K562 (cell line): ENCODE data around the gene CEP44. TPM values are rescaled to one million over a fixed set of nuclear protein-coding genes. Genes with fewer than 3 reads are reported as not detected.

Experiments used
- polyA plus RNA-seq, 8 experiments: library from polyadenylated mRNA; depleted of rRNA in 4 of 8; stranded (reverse) in 5 of 8; unstranded in 3 of 8; fragments of >200 nt; fragmentation: Nextera tagmentation in 2 of 8; fragmentation: Illumina TruSeq in 1 of 8; extraction: Ambion mirVana in 2 of 8; extraction: Trizol in 1 of 8; gene quantifications; 2 replicates each; pipeline versions ENCODE4 v1.2.1 to v1.2.3, GENCODE V29; 2011 to 2014; ENCODE audit warnings: inconsistent platforms in 1 of 8, missing spikeins in 1 of 8
- total RNA-seq, 7 experiments: library from RNA; depleted of rRNA in 6 of 7; stranded (reverse); fragments of >200 nt in 6 of 7; fragmentation: Illumina TruSeq in 2 of 7; extraction: Trizol in 2 of 7; gene quantifications; 2 replicates each; pipeline versions ENCODE4 v1.2.1 to v1.2.3, GENCODE V29; 2011 to 2021; ENCODE audit warnings: low replicate concordance in 1 of 7

Gene CEP44
- total and polyA plus RNA-seq, 9 of the 15 experiments (the other 6 are each of a cell fraction or from before 2014, with no cell fraction given) = 19.6 to 45.0 (median 24.4) TPM

Other genes with a start within 250 kb of the CEP44 start
- gene FBXO8, start 244 bp upstream of the CEP44 start, total RNA-seq (2014; rRNA removed) = 12.6 and 14.2 TPM in 2 replicates
- gene FBXO8, start 244 bp upstream of the CEP44 start, total RNA-seq (2014; rRNA removed; fragmentation: Illumina TruSeq; extraction: Trizol) = 15.7 and 23.8 TPM in 2 replicates
- 11.5 and 12.9 TPM in 2 replicates for gene FBXO8, start 244 bp upstream of the CEP44 start, total RNA-seq (2015; rRNA removed; fragmentation: Illumina TruSeq; extraction: Trizol)
- gene FBXO8, start 244 bp upstream of the CEP44 start, total RNA-seq (2021) = 14.8 and 16.5 TPM in 2 replicates
- 22.8 and 27.1 TPM in 2 replicates for gene FBXO8, start 244 bp upstream of the CEP44 start, polyA plus RNA-seq (2011; rRNA removed)
- 12.8 and 13.5 TPM in 2 replicates for gene FBXO8, start 244 bp upstream of the CEP44 start, polyA plus RNA-seq (2014; fragmentation: Illumina TruSeq; extraction: Trizol)
- 10 to 100 TPM; 24.3 to 24.4 TPM for gene FBXO8, start 244 bp upstream of the CEP44 start, polyA plus RNA-seq (2014; fragmentation: Nextera tagmentation; extraction: Ambion mirVana)
- 11.9 and 13.1 TPM in 2 replicates for gene FBXO8, start 244 bp upstream of the CEP44 start, polyA plus RNA-seq (2014; rRNA removed)
- 4.8 and 4.9 TPM in 2 replicates for gene HPGD, start 238.6 kb downstream of the CEP44 start, total RNA-seq (2014; rRNA removed)
- gene HPGD, start 238.6 kb downstream of the CEP44 start, total RNA-seq (2014; rRNA removed; fragmentation: Illumina TruSeq; extraction: Trizol) = 5.1 and 5.5 TPM in 2 replicates
- gene HPGD, start 238.6 kb downstream of the CEP44 start, total RNA-seq (2015; rRNA removed; fragmentation: Illumina TruSeq; extraction: Trizol) = 6.2 and 7.4 TPM in 2 replicates
- gene HPGD, start 238.6 kb downstream of the CEP44 start, total RNA-seq (2021) = 3.3 and 3.5 TPM in 2 replicates
- gene HPGD, start 238.6 kb downstream of the CEP44 start, polyA plus RNA-seq (2011; rRNA removed) = 1.4 and 8.6 TPM in 2 replicates
- gene HPGD, start 238.6 kb downstream of the CEP44 start, polyA plus RNA-seq (2014; fragmentation: Illumina TruSeq; extraction: Trizol) = 3.3 and 4.7 TPM in 2 replicates
- gene HPGD, start 238.6 kb downstream of the CEP44 start, polyA plus RNA-seq (2014; fragmentation: Nextera tagmentation; extraction: Ambion mirVana) = 1 to 10 TPM; 2.3 to 3.2 TPM
- gene HPGD, start 238.6 kb downstream of the CEP44 start, polyA plus RNA-seq (2014; rRNA removed) = 2.8 and 6.7 TPM in 2 replicates